Measurements from ENCODE around the gene PITPNM2.

DNA sequence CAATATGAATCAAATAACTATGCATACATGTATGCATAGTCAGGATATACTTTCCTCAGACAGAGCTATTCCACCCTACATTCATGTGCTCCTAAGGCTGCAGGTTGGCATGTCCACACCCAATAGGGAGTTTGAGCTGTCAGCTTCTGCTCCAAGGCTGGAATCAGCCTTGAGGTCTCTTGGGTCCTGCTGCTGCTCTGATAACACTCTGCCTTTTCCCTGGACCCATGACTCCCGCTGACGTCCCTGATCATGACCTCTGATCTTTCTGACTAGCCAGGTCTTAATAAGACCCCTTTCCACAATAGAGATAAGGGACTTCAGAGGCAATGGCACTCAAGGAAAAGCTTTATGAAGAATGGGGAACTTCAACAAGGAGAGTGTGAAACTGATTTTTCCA, 5.7 kb downstream of the PITPNM2 start:
- TF ChIP-seq CTCF (IDR thresholded peaks at IDR 0.05; ENCODE audit: low read depth, low read length) (no peak), POLR2A (IDR thresholded peaks at IDR 0.05; ENCODE audit: extremely low read depth, insufficient read length) (no peak), MYC (IDR thresholded peaks at IDR 0.05; ENCODE audit: low read depth, low read length) (no peak)
- TF ChIP-seq, protein P1, sequence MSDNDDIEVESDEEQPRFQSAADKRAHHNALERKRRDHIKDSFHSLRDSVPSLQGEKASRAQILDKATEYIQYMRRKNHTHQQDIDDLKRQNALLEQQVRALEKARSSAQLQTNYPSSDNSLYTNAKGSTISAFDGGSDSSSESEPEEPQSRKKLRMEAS (IDR thresholded peaks at IDR 0.05; ENCODE audit: low read depth, low read length): no peak
